Islet of Langerhans (tissue), 1 donor: ENCODE results near the gene HIBCH.
"Not testable (repeated sequence)": the region's sequence is repeated elsewhere in the genome, so short reads cannot be mapped to it uniquely, and the experiment has no call there.

Experiments
- FAIRE-seq: peaks from one replicate; lab custom pipeline; 2011; peaks lifted over from hg19 to GRCh38; lab: Jason Lieb, UNC

The HIBCH gene

DNA sequence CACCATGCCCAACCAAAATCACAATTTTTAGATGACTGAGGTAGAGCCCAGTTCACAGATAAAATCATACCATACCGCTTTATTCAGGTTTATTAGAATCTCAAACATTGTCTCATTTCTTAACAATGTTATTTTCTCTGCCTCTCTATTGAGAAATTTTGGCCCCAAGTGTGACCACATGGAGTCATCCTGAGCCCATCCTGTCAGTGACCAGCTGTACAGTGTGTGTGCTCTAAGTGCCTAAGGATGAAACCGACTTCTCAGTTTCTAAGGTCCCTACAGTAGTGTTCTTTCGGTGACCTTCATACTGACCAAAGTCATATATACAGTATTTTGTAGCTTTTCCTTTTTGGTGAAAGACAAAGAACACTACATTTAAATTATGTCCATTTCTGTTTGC, 133.4 kb downstream of the HIBCH start:
- no peak for FAIRE-seq

DNA sequence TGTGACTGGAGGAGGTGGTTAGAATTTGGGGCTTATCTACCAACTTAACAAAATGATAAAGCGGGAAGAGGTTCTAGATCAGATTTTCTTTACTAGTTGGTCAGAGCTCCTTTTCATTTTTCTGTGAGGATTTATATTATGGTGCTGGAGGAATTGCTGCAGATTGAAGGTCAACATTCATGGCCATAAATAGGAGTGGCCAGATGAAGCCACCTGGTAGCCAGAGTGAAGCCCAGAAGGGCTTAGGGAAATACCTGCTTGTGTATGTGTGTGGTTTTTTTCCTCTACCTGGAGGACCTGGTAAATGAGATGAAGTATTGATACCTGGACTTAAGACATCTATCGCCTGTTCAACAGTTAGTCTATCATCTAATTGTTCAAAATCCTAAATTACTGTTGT, 134.2 kb downstream of the HIBCH start:
- no peak for FAIRE-seq

DNA sequence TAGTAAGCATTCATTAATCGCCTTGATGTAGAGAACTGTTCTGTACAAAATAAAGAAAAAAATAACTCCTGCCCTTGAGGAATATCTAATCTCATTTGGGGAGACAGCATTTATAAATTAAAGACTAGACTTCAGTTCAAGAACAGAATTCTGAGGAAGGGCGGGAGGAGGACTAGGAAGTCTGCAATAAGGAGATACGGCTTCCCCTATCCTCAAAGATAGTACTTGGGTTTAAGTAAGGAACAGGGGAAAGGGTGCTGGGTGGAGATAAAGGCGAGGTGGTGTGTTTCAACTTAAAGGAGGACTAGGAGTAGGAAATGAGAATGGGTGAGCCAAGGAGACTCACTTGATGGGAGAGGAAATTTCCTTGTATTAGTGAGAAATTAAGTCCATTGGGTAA, 135.2 kb downstream of the HIBCH start:
- FAIRE-seq = no peak

DNA sequence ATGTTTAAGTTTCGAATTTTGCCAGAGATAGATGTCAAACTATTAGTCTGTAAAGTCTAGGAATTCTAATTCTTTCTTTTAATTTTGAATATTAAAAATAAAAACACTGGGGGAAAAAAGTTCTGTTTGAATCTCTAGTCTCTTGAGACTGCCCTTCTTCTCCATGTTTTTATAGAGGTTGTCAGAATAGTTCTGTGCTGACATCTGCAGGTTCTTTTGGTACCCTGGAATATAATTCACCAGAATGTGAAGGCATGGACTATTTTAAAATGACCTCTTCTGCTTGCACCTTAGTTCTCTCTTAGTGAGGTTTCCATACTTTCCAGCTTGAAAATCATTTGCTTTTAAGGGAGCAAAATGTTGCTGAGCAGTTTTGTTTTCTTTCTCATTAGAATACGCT, 136.1 kb downstream of the HIBCH start:
- FAIRE-seq = no peak

DNA sequence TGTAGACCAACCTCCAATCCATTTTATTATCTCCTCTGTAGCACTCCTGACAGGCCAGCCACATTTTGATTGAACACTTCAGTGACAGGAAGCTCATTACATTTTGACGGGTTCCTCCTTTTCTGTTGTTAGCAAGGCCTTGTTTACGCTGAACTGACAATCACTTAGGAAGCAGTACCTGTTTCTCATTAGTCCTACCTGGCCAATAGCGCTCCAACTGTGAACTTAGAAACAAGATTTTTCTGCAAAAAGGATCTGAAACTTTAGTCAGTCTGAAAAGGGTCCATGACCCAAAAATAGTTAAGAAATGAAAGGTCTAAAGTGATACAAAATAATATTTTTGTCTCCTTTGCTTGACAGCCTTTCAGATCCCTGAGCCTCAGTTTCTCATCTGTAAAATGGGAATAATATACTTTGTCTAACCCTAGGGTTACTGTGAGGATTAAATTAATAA, 137.5 kb downstream of the HIBCH start:
- FAIRE-seq = no peak

DNA sequence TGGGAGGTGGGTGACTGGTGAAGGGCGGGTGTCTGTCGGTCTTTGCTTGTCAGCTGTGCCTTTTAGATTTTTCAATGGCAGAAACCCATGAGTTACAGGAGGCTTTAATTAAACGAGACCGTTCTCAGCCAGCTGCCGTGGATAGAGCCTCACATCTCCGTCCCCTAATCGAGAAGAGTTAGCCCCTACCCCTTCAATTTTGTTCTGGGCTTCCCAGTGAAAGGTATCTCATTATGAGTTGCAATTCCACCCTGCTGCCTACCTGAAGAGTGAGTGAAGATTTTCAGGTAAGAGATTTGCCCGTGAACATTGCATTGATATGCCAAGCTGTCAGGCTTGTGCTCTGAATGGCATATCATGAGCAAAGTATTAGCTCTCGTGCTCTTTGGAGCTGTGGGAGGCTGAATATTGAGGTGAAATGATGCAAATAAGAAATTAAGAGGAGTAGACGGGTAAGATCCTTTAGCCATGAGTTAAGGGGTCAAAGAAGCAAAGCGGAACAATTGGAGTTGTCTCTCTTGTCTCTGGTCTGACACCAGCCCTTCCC, 138.4 kb downstream of the HIBCH start:
- no peak for FAIRE-seq

DNA sequence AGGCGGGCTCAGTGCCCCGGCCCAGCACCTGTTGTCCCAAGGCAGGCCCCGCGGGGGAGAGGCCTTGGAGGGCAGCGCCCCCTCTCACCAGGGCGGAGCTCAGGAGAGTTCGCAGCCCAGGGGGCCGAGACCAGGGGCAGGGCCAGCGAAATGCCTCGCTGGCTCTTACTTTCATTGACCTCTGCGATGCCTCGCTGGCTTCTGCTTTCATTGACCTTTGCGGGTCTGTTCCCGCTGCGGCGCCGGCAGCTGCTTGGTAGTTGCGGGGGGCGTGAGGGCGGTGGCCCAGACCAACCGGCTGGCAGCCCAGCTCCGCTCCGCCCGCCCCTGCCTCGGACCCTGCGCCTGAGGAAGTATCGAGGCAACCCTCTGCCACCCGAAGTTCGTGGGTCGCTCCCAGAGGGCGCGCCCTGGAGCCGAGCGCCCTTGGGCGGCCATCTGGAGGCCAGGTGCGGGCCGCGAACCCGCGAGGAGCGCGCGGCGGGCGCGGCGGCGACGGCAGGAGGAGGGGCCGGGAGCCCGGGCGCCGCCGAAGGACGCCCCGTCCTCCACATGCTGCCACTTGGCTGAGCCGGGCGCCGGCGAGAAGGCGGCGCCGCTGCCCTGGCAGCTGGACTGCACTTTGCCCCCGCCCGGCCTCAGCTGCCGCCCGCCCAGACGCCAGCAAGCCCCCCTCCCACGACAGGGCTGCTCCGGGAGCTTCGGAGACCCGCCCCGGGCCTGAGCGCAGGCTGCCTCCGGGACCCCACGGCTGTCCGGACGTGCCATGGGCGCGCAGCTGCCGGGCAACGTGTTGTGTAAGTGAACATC, 139.1 kb downstream of the HIBCH start:
- no peak for FAIRE-seq

DNA sequence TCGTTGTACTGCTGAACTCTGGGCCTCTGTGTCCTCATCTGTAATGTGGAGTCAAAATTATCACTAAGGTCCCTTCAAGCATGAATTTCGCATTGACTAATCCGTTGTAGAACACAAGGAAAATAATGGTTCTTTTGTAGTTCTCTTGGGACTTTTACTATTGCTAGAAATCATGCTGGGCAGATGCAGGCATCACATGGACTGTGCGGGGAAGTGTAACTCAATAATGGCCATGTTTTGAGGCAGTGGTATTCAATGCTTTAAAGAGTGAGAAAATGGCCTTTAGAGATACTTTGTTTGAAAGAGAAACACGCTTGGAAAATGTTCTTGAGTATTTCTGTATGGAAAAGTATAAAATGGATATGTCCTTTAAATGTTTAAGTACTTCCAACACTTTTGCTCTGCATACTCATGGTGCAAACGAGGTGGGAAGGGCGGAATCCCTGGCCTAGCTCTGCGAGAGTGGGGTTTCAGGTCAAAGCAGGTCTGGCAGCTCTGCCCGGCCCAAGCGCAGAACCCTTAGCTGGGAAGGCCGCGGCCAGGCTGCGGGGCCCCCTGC, 139.8 kb downstream of the HIBCH start:
- no peak for FAIRE-seq

DNA sequence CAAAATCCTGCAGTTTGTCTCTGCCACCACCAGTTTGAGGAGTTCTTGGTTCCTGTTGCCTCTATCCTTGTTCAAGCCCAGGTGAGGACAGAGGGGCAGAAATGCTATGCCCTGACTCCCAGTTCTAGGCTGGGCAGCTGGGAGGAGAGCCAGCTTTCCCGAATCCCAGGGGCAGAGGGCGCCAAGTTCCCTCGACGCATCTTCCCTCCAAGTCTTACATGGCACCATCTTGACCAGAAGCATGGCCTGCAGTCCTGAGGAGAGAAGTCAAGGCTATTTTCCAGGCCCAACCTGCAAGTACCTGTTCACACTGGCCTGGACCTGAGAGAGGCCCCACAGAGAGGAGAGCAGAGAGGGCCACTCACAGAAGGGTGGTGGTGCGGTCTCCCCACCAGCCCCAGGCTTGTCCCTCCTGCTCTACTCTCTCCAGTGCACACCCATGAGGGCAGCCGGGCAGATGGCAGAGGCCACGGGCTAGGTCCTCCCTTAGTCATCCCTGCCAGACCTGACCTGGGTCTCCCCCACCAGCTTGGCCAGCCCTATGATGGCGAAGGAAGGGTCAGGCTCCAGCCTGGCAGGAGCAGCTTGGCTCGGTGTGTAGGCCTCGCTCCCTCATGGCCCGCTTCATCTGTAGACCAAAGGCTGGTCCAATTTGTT, 141.4 kb downstream of the HIBCH start:
- FAIRE-seq = no peak

DNA sequence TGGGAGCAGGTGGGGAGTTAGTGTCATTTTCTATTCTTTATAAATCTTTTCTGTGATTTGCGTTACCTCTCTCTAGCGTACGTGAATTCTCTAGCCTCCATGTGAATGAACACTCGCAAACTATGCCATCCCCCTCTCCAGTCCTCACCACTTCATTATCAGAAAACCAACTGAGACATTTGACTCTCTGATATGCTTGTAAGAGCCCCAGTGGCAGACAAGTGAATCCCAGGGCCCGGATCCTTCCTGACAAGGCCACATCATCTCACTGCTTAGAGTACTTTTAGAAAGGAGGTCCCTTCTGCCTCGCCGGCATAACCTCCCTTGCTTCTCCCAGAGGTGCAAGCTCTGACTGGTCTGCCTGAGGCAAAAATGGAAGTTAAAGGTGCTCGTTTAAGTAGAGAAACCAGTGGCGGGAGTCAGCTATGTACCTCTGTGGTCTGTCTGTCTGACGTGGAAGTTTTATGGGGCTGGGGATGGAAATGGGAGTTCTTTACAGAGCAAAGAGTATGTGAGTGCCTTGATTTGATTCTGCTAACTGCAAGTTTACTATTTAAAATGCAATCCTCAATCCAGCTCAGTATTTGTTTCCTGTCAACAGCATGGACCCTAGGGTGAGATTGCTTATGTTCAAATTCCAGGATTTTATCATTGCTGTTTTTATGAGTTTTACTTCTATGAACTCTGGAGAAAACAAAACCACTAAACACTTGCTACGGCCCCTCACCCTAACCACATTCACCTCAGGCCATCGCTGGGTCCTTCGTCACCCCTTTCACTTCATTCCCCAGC, 142.2 kb downstream of the HIBCH start:
- no peak for FAIRE-seq

DNA sequence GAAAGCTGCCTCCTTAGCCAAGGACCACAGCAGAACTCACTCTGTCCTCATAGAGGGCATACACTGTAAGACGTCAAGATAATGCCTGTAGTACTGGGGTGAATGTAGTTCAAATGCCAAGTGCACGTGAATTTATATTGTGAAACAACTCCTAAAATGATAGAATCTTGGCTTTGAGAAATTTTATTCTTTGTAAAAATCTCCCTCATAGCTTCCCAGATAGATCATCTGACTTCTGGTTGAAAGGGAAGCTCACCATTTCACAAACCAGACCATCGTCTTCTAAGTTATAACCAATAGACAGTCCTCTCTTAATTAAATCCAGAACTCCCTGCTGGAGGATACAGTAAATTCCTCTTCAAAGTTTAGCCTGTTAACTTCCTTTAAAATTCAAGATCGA, 146.2 kb downstream of the HIBCH start:
- FAIRE-seq = no peak

DNA sequence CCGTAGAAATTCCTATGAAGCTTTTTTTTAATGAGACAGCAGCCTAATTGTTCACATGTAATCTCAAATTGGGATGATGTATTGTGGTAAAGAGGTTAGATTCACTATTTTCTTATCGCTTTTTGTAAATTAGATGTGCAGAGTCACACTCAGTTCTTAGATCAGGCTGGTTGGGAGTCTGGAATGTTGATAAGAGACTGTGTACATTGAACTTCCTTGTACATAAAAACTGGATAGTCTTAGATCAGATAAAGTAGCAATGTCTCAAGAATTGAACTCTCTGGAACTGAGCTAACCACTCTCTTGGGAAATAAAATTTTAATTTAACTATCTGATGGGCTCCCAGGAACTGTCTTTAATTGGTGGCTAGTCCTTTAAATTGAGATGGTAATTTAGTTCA, 149.0 kb downstream of the HIBCH start:
- no peak for FAIRE-seq

DNA sequence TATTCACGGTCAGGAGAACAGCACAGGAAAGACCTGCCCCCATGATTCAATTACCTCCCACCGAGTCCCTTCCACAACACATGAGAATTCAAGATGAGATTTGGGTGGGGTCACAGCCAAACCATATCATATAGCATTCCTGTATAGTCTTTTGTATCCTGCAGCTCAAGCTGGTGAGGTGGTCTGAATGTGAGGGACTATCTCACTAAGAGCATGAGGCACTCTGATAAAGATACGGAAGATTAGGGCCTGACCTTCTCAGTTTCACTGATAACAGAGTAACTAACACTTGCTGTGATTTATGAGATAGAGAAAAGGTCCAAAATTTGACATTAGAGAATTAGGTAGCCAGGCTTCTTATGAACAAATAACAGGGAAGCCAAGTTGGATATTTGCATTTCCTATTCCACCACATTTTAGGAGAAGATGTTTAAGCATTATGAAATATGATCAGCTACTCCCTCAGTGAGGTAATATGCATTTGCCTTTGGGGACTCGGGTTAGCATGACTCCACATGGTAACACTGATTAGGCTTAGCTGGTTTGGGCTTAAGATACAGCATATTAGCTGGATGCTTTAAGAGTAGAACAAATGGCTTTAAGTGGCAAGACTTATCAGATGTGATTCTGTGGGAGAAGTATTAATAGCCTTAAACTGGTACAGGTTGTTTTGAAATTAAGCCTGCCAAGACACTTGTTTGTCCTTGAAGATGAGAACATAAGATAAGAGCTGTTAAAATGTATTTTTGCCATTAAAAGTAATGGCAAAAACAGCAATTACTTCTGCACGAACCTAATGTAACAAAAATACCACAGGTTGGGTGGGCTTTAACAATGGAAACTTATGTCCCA, 150.2 kb downstream of the HIBCH start:
- FAIRE-seq = no peak

DNA sequence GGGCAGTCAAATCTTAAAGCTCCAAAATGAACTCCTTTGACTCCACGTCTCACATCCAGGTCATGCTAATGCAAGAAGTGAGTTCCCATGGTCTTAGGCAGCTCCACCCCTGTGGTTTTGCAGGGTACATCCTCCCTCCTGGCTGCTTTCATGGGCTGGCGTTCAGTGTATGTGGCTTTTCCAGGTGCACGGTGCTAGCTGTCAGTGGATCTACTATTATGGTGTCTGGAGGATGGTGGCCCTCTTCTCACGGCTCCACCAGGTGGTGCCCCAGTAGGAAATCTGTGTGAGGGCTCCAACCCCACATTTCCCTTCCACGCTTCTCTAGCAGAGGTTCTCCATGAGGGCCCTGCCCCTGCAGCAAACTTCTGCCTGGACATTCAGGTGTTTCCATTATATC, 151.9 kb downstream of the HIBCH start:
- FAIRE-seq = no peak

DNA sequence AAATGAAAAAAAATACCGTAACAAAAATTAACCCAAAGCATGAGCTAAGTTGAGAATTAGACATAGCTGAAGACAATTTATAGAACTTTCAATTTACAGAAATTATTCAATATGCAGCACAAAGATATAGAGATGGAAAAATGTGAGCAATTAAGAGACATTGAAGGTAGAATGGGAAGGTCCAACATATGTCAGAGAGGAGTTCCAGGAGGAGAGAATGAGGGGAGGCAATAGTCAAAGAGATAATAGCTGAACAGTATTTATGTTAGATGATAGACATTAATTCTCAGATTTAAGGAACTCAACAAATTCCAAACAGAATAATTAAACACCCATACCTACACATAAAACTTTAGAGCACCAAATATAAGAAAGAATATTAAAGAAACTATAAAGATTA, 154.1 kb downstream of the HIBCH start:
- no peak for FAIRE-seq

DNA sequence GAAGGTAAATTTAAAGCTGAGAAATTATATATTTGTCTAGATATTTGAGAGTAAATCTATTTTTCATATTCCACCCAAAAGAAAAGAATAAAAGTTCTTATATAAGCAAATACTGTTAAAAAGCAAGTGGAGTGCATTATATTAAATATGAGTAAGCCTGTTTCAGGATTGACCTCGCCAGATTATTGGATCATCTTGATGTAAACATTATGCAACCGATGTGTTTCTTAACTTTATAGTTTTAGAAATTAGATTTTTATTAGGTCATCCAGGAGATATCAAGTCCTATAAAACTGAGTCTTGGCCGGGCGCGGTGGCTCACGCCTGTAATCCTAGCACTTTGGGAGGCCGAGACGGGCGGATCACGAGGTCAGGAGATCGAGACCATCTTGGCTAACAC, 156.8 kb downstream of the HIBCH start:
- no peak for FAIRE-seq

DNA sequence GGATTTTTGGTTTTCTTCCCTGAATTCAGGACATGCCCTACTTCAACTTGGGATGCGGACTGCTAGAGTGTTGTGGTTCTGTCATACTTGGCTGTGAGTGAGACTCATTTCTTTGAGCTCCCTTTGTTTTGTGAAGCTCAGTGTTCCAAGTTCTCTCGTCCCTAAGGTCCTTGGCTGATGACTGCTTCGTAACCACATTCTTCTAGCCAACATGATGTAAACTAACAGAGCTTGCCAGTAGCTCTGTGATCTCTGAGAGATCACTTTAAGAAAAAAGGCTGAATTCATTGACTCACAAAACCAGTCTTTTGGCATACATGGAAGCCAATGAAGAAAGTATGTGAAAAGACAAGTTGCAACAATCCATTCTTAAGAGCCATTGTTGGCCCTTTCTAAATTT, 160.2 kb downstream of the HIBCH start:
- FAIRE-seq = no peak

DNA sequence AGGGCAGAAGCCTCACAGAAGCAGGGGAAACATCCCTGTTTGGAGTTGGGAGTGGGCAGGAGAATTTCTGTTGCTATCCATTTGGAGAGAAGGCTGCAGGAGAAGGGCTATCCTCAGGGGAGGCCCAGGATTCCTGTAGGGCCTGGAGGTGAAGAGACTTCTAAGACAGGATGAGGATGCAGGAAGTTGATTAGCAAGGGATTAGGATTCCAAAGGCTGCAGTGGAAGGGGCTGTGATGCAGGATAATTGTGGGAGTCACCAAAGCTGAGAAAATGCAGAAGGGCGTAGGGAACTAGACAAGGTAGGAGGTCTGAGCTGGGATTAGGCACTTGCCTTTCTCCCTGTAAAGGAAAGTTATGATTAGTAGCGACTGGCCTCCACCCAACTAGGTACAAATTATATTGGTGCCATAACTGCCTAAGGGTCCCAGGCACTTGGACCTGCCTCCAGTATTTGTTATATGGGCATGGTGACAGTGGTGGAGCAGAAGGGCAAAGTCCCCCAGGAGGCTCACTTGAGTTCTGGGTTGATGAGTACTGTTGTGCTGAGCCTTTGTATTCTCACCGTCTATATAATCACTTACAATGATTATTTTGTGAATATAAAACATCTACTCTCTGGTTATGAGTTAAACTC, 160.7 kb downstream of the HIBCH start:
- FAIRE-seq = no peak

DNA sequence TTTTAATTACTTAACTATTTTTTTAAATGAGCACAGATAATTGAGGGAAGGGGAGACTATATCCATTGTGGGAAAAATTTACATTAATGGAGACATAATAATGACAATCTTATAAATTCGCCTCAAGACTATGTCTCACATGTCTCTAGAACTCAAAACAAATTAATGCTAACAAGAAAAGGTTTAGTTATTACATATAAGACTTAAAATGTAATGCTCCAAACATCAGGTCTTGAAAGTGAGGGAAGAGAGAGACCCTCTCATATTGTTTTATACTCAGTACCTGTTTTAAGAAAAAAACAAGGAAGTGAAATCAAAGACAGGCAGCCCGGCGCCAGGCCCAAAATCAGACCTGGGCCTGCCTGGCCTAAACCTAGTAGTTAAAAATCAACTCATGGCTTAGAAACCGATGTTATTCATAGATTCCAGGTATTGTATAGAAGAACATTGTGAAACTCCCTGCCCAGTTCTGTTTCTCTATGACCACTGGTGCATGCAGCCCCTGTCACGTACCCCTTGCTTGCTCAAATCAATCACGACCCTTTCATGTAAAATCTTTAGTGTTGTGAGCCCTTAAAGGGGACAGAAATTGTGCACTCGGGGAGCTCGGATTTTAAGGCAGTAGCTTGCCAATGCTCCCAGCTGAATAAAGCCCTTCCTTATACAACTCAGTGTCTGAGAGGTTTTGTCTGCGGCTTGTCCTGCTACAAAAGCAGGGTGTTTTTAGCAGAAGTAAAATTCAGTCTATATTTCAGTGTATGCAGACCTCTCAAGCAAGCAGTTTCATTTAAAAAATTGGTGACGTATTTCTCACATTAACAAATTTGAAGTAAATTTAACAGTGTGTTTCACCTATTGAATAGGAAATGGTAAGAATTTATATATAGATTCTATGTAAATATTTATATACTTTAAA, 161.8 kb downstream of the HIBCH start:
- not testable (repeated sequence) for FAIRE-seq
